K562 (cell line): ENCODE data around the gene SNCB. TPM values are rescaled to one million over a fixed set of nuclear protein-coding genes. Genes with fewer than 3 reads are reported as not detected.

Source experiments
- CBX3 ChIP-seq, 2 experiments: IDR thresholded peaks; 1 replicate in 1 of 2; 2 replicates in 1 of 2; pipeline ENCODE4 v1.6.1; 2012; ENCODE audit warnings: inconsistent platforms in 2 of 2, low read length in 2 of 2, borderline replicate concordance in 1 of 2, control low read depth in 1 of 2
- DDX20 ChIP-seq: fragments of 450-650 bp; IDR thresholded peaks from 2 replicates; pipeline ENCODE4 v1.6.1; 2016; ENCODE audit warnings: missing genetic modification characterization, low read depth, mild to moderate bottlenecking, missing compliant biosample characterization, moderate library complexity
- FOSL1 ChIP-seq: fragments of 200-800 bp; sonication (Bioruptor generic); conservative IDR thresholded peaks from 2 replicates; pipeline ENCODE4 v1.6.1; 2016; ENCODE audit warnings: missing genetic modification characterization, missing compliant biosample characterization
- GABPB1 ChIP-seq: sonication (generic); formaldehyde crosslinking; IDR thresholded peaks from 2 replicates; pipeline ENCODE4 v1.8.0; 2022; ENCODE audit warnings: mild to moderate bottlenecking, missing genetic modification reagents
- GATA2 ChIP-seq: sonication (generic); formaldehyde crosslinking; IDR thresholded peaks from 2 replicates; pipeline ENCODE4 v1.4.0; 2020; ENCODE audit warnings: mild to moderate bottlenecking, missing genetic modification reagents
- KLF16 ChIP-seq: IDR thresholded peaks from 2 replicates; pipeline ENCODE4 v1.6.1; 2016; ENCODE audit warnings: antibody characterized with exemption
- MAFK ChIP-seq: IDR thresholded peaks from 2 replicates; pipeline ENCODE4 v1.6.1; 2011; ENCODE audit warnings: low read length, improper control_type of control experiment
- POLR3G ChIP-seq: IDR thresholded peaks from 2 replicates; pipeline ENCODE4 v1.6.1; 2011; ENCODE audit not compliant: insufficient read length, insufficient replicate concordance; ENCODE audit errors: extremely low read depth
- RBM25 ChIP-seq: fragments of 200-400 bp; formaldehyde crosslinking; IDR thresholded peaks from 2 replicates; pipeline ENCODE4 v1.6.1; 2018; ENCODE audit warnings: low read length, low read depth, moderate library complexity; ENCODE audit not compliant: severe bottlenecking
- RCOR1 ChIP-seq, 2 experiments: IDR thresholded peaks; 2 replicates each; pipeline ENCODE4 v1.6.1; 2012; ENCODE audit warnings: low read depth in 2 of 2, low read length in 2 of 2, borderline replicate concordance in 1 of 2, improper control_type of control experiment in 1 of 2
- SMARCC2 ChIP-seq: fragments of 450-650 bp; IDR thresholded peaks from 2 replicates; pipeline ENCODE4 v1.6.1; 2017; ENCODE audit warnings: antibody characterized with exemption, moderate library complexity, mild to moderate bottlenecking, low read depth
- TCF7 ChIP-seq: sonication (generic); IDR thresholded peaks from 2 replicates; pipeline ENCODE4 v1.6.1; 2016; ENCODE audit warnings: antibody characterized with exemption, borderline replicate concordance
- ZNF175 ChIP-seq: fragments of 200-800 bp; sonication (Bioruptor generic); IDR thresholded peaks from 2 replicates; pipeline ENCODE4 v1.6.1; 2016; ENCODE audit warnings: low read depth, mild to moderate bottlenecking, missing genetic modification characterization, missing compliant biosample characterization
- ZNF274 ChIP-seq: IDR thresholded peaks from 2 replicates; pipeline ENCODE4 v1.6.1; 2011; ENCODE audit warnings: low read depth, mild to moderate bottlenecking, low read length, moderate library complexity, borderline replicate concordance
- ZNF444 ChIP-seq: fragments of 250-450 bp; sonication (Bioruptor Pico); IDR thresholded peaks from 2 replicates; pipeline ENCODE4 v1.4.0; 2020; ENCODE audit warnings: mild to moderate bottlenecking, moderate library complexity
- ZNF561 ChIP-seq: fragments of 450-650 bp; formaldehyde crosslinking; conservative IDR thresholded peaks from 2 replicates; pipeline ENCODE4 v1.4.0; 2020; ENCODE audit warnings: mild to moderate bottlenecking, moderate library complexity
- ZNF586 ChIP-seq: fragments of 450-650 bp; formaldehyde crosslinking; conservative IDR thresholded peaks from 2 replicates; pipeline ENCODE4 v1.4.0; 2020; ENCODE audit warnings: mild to moderate bottlenecking, moderate library complexity
- ZNF668 ChIP-seq: fragments of 250-450 bp; sonication (Bioruptor Pico); IDR thresholded peaks from 2 replicates; pipeline ENCODE4 v1.8.0; 2022; ENCODE audit warnings: mild to moderate bottlenecking, inconsistent platforms
- polyA plus RNA-seq, 8 experiments: library from polyadenylated mRNA; depleted of rRNA in 4 of 8; stranded (reverse) in 5 of 8; unstranded in 3 of 8; fragments of >200 nt; fragmentation: Nextera tagmentation in 2 of 8; fragmentation: Illumina TruSeq in 1 of 8; extraction: Ambion mirVana in 2 of 8; extraction: Trizol in 1 of 8; gene quantifications; 2 replicates each; pipeline versions ENCODE4 v1.2.1 to v1.2.3, GENCODE V29; 2011 to 2014; ENCODE audit warnings: inconsistent platforms in 1 of 8, missing spikeins in 1 of 8
- total RNA-seq, 7 experiments: library from RNA; depleted of rRNA in 6 of 7; stranded (reverse); fragments of >200 nt in 6 of 7; fragmentation: Illumina TruSeq in 2 of 7; extraction: Trizol in 2 of 7; gene quantifications; 2 replicates each; pipeline versions ENCODE4 v1.2.1 to v1.2.3, GENCODE V29; 2011 to 2021; ENCODE audit warnings: low replicate concordance in 1 of 7
- TF ChIP-seq, protein P1 (sequence below): fragments of 200-800 bp; sonication (Bioruptor generic); IDR thresholded peaks from 2 replicates; pipeline ENCODE4 v1.6.1; 2017; ENCODE audit warnings: missing genetic modification characterization, missing compliant biosample characterization
- TF ChIP-seq, protein P2 (sequence below): conservative IDR thresholded peaks from 2 replicates; pipeline ENCODE4 v1.6.1; 2011; ENCODE audit warnings: low read depth, mild to moderate bottlenecking, low read length; ENCODE audit not compliant: control insufficient read depth
- TF ChIP-seq, protein P3 (sequence below): fragments of 250-450 bp; sonication (Bioruptor Pico); IDR thresholded peaks from 2 replicates; pipeline ENCODE4 v1.8.0; 2022; ENCODE audit warnings: inconsistent platforms, mild to moderate bottlenecking, moderate library complexity, borderline replicate concordance
- TF ChIP-seq, protein P4 (sequence below): sonication (generic); formaldehyde crosslinking; IDR thresholded peaks from 2 replicates; pipeline ENCODE4 v1.4.0; 2020; ENCODE audit warnings: mild to moderate bottlenecking, missing genetic modification reagents

SNCB gene
- total and polyA plus RNA-seq, 9 of the 15 experiments (the other 6 are each of a cell fraction or from before 2014, with no cell fraction given): not detected

DNA sequence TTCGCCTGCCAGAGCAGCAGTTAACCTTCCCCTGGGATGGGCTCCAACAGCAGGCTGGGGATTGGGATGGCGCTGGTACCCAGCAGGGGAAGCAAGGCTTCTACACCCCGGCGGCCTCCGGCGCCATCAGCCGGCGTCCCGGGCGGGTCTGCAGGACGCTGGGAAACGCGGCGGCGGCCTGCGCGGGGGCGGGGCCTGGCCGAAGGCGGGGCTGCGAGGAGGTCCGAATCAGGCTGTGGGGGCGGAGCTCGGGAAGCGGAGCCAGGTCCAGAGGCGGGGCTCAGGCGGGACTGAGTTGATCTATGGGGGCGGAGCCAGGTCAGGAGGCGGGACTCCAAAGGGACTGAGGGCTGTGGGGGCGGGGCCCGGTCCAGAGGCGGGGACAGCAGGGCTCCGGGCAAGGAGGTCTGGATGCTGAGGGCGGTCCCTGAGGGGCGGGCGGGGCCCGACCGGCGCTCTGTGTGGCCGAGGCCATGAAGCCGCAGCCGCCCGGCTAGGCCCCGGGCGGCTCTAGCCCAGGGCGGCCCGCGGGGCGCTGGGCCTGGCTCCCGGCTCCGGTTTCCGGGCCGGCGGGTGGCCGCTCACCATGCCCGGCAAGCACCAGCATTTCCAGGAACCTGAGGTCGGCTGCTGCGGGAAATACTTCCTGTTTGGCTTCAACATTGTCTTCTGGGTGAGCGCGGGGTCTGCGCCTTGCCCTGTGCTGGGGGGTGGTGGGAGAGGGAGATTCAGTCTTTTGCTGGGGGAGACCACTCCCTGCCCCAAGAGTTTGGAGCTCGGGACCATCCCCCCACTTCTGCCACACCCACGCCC is 16.9 kb upstream of the SNCB start, which contains the start of gene TSPAN17 (continued):
- TF ChIP-seq GATA2 (CRISPR knock-in tag) (no peak), RCOR1 (IDR thresholded peaks at IDR 0.05; ENCODE audit: borderline replicate concordance in 1 of 2, low read depth in 2 of 2, low read length in 2 of 2) (no peak; a peak in 1 of 4 replicates), ZNF561 (CRISPR knock-in tag) (no peak), ZNF586 (CRISPR knock-in tag) (no peak), ZNF274 (no peak; the same call in 1 of the 2 replicates), GABPB1 (peak; percentile 26; the same call in 1 of the 2 replicates), KLF16 (no peak), MAFK (no peak), DDX20 (no peak), RBM25 (no peak), CBX3 (IDR thresholded peaks at IDR 0.05; ENCODE audit: borderline replicate concordance in 1 of 2, low read length in 2 of 2) (no peak), FOSL1 (tag) (no peak), TCF7 (no peak), ZNF668 (CRISPR knock-in tag) (no peak), POLR3G (no peak), SMARCC2 (no peak), ZNF444 (CRISPR knock-in tag) (no peak), ZNF175 (CRISPR knock-in tag) (no peak)
- TF ChIP-seq, protein P1, sequence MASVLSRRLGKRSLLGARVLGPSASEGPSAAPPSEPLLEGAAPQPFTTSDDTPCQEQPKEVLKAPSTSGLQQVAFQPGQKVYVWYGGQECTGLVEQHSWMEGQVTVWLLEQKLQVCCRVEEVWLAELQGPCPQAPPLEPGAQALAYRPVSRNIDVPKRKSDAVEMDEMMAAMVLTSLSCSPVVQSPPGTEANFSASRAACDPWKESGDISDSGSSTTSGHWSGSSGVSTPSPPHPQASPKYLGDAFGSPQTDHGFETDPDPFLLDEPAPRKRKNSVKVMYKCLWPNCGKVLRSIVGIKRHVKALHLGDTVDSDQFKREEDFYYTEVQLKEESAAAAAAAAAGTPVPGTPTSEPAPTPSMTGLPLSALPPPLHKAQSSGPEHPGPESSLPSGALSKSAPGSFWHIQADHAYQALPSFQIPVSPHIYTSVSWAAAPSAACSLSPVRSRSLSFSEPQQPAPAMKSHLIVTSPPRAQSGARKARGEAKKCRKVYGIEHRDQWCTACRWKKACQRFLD (CRISPR knock-in tag): no peak
- TF ChIP-seq, protein P2, sequence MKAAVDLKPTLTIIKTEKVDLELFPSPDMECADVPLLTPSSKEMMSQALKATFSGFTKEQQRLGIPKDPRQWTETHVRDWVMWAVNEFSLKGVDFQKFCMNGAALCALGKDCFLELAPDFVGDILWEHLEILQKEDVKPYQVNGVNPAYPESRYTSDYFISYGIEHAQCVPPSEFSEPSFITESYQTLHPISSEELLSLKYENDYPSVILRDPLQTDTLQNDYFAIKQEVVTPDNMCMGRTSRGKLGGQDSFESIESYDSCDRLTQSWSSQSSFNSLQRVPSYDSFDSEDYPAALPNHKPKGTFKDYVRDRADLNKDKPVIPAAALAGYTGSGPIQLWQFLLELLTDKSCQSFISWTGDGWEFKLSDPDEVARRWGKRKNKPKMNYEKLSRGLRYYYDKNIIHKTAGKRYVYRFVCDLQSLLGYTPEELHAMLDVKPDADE: peak; percentile 48
- TF ChIP-seq, protein P3, sequence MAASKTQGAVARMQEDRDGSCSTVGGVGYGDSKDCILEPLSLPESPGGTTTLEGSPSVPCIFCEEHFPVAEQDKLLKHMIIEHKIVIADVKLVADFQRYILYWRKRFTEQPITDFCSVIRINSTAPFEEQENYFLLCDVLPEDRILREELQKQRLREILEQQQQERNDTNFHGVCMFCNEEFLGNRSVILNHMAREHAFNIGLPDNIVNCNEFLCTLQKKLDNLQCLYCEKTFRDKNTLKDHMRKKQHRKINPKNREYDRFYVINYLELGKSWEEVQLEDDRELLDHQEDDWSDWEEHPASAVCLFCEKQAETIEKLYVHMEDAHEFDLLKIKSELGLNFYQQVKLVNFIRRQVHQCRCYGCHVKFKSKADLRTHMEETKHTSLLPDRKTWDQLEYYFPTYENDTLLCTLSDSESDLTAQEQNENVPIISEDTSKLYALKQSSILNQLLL (CRISPR knock-in tag): no peak
- TF ChIP-seq, protein P4, sequence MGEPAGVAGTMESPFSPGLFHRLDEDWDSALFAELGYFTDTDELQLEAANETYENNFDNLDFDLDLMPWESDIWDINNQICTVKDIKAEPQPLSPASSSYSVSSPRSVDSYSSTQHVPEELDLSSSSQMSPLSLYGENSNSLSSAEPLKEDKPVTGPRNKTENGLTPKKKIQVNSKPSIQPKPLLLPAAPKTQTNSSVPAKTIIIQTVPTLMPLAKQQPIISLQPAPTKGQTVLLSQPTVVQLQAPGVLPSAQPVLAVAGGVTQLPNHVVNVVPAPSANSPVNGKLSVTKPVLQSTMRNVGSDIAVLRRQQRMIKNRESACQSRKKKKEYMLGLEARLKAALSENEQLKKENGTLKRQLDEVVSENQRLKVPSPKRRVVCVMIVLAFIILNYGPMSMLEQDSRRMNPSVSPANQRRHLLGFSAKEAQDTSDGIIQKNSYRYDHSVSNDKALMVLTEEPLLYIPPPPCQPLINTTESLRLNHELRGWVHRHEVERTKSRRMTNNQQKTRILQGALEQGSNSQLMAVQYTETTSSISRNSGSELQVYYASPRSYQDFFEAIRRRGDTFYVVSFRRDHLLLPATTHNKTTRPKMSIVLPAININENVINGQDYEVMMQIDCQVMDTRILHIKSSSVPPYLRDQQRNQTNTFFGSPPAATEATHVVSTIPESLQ (CRISPR knock-in tag): no peak
